WERI-Rb-1 (cell line): ENCODE data around the gene LRRC53.

Experiments used
- DNase-seq: peaks from one replicate; pipeline ENCODE4 v3.0.0-alpha.2; 2020
- H3K27ac ChIP-seq: fragments of 250-450 bp; sonication (Bioruptor Pico); 2 replicates; pipeline ENCODE4 v1.5.1; 2020; ENCODE audit warnings: mild to moderate bottlenecking, moderate library complexity
- H3K27me3 ChIP-seq: fragments of 250-450 bp; sonication (Bioruptor Pico); 2 replicates; pipeline ENCODE4 v1.5.1; 2021; ENCODE audit warnings: mild to moderate bottlenecking, low read depth, moderate library complexity; ENCODE audit not compliant: insufficient read depth, severe bottlenecking
- H3K36me3 ChIP-seq: fragments of 250-450 bp; sonication (Bioruptor Pico); 2 replicates; pipeline ENCODE4 v1.5.1; 2020; ENCODE audit warnings: mild to moderate bottlenecking, moderate library complexity
- H3K4me3 ChIP-seq: 2 replicates; pipeline ENCODE4 v1.5.1; 2011; ENCODE audit warnings: low read depth, mild to moderate bottlenecking, control low read depth, low read length
- H3K9me3 ChIP-seq: fragments of 250-450 bp; sonication (Bioruptor Pico); 2 replicates; pipeline ENCODE4 v1.5.1; 2021; ENCODE audit warnings: mild to moderate bottlenecking, moderate library complexity; ENCODE audit not compliant: severe bottlenecking
- TF ChIP-seq, protein P1 (sequence below): IDR thresholded peaks from 2 replicates; pipeline ENCODE4 v1.5.1; 2011; ENCODE audit warnings: low read depth, mild to moderate bottlenecking, control low read depth, inconsistent platforms, low read length

The LRRC53 gene

DNA sequence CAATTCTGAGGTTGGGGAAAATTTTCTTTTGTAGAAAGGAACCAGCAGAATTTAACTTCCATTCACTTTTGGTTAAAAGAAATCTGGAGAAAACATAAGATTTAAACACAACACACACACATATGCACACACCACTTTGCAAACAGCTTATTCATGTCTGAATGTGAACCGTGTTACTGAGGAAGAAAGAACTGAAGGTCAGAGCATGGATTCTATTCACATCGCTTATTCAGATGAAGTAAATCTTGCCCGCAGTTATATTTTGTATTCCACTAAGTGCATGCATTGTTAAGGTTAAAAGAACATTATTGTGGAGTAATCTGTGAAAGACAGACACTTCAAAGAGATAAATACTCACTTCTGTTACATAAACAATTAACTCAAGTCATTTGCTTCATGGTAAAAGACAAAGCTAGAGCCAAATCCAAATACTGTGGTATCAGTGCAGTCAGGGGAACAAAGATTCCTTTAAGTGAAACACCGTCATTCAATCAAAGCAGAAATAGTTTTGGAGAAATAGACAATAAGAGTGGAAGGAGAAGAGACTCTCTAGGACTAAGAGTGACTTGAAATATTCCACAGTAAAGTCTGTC is 82.0 kb downstream of the LRRC53 start:
- TF ChIP-seq, protein P1, sequence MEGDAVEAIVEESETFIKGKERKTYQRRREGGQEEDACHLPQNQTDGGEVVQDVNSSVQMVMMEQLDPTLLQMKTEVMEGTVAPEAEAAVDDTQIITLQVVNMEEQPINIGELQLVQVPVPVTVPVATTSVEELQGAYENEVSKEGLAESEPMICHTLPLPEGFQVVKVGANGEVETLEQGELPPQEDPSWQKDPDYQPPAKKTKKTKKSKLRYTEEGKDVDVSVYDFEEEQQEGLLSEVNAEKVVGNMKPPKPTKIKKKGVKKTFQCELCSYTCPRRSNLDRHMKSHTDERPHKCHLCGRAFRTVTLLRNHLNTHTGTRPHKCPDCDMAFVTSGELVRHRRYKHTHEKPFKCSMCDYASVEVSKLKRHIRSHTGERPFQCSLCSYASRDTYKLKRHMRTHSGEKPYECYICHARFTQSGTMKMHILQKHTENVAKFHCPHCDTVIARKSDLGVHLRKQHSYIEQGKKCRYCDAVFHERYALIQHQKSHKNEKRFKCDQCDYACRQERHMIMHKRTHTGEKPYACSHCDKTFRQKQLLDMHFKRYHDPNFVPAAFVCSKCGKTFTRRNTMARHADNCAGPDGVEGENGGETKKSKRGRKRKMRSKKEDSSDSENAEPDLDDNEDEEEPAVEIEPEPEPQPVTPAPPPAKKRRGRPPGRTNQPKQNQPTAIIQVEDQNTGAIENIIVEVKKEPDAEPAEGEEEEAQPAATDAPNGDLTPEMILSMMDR = no peak
- no peak for DNase-seq
- no peaks in the 10 kb centered on the region for H3K36me3 ChIP-seq
- H3K27me3 ChIP-seq = no peaks in the 10 kb centered on the region
- no peaks in the 10 kb centered on the region for H3K9me3 ChIP-seq
- H3K27ac ChIP-seq = no peak overlapping the region
- H3K4me3 ChIP-seq = no peak overlapping the region

DNA sequence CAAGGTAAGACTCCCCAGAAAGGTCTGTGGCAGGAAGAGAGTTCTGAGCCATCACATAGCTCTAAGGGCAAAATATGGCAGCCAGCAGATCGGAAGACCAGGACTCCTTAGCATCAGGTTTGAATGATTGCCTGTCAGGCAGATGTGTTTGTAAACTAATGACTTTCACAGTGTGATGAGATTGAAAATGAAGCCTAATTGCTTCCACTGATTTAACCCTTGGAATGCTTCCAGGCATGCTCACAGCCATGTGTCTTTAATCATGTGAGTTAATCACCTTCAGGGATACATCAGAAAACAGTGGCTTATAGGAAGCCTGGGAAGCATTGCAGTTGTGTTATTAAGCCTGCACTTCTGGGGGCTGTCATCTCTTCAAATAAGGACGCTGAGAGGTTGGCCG is 82.8 kb downstream of the LRRC53 start:
- H3K36me3 ChIP-seq = no peaks in the 10 kb centered on the region
- no peaks in the 10 kb centered on the region for H3K27me3 ChIP-seq
- peak; percentile 10 for DNase-seq
- H3K9me3 ChIP-seq = no peaks in the 10 kb centered on the region
- no peak overlapping the region for H3K27ac ChIP-seq
- TF ChIP-seq, protein P1 = no peak
- H3K4me3 ChIP-seq = no peak overlapping the region

DNA sequence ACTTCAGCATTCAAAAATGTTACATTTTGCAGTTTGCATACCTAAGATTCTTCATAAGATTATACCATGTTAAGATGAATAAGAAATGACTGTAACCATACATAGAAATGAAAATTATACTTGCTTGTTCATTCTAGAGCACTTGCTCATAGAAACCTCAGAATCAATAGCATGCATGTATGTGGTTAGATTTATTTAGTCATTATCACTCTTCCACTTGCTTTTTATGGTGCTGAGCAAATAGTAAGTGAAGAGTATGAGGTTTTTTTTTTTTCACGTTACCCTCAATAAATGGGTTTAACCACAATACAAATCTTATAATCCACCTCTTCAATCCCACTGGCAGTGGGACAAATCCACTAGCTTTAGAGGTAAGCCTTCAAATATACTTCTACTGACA is 84.7 kb downstream of the LRRC53 start:
- no peak overlapping the region for H3K4me3 ChIP-seq
- no peaks in the 10 kb centered on the region for H3K36me3 ChIP-seq
- H3K27ac ChIP-seq = no peak overlapping the region
- TF ChIP-seq, protein P1 = no peak
- no peaks in the 10 kb centered on the region for H3K27me3 ChIP-seq
- H3K9me3 ChIP-seq = no peaks in the 10 kb centered on the region
- no peak for DNase-seq

DNA sequence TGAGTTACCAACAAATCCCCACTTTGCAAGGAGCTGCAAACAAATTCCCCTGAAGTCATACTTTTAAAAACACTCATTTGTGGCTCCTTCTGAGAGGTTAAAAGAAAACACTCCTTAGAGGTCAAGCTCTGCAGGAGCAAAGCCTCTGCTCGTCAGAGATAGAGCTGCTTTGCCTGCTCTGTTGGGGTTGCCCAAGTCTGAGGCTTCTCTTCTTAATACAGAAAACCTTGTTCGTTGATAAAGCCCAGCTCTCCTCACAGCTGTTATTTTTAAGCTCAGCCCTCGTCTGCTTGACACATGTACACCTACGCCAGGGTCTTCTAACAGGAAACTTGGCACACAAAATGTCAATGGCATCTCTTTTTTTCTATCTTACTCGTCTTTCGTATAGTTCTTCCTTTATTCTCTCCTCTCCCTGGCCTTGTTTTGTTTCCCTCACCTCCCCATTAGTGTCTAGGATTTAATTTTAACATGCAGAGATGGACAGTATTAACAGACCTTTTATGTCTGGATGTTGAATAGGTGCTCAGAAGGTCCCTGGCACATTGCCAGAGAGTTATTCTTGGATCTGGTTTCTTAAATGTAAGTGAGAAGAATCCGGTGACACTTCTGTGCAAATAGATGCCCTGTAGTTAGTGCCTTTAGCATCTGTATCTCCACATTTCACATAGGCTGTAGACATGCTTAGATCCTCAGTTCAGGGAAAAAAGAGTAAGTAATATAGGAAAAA is 86.0 kb downstream of the LRRC53 start:
- Histone ChIP-seq H3K4me3 (no peak overlapping the region), H3K27ac (peak overlapping the region; percentile 59), H3K9me3 (no peaks in the 10 kb centered on the region), H3K27me3 (no peaks in the 10 kb centered on the region), H3K36me3 (no peaks in the 10 kb centered on the region)
- peak; percentile 50 for DNase-seq
- TF ChIP-seq, protein P1 = no peak

DNA sequence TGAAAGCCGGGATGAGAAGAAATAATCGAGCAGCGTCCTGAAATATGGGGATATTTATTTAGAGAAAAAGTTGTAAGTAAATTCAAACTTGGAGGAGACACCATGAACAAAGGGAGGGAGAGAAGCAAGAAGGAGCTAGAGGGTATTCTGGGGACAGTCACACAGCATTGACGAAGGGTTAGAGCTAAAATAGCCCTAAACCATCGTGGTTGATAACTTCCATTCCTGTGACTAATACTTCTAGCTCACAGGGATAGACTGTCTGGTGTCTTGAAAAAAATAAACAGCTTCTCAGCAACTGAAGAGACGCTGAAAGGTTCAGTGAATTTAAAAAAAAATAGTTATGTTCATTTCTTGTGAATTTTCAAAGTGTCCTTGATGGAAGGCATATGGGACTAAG is 86.7 kb downstream of the LRRC53 start:
- TF ChIP-seq, protein P1 = no peak
- no peaks in the 10 kb centered on the region for H3K9me3 ChIP-seq
- no peaks in the 10 kb centered on the region for H3K36me3 ChIP-seq
- no peak overlapping the region for H3K4me3 ChIP-seq
- no peak for DNase-seq
- H3K27ac ChIP-seq = peak overlapping the region; percentile 59
- no peaks in the 10 kb centered on the region for H3K27me3 ChIP-seq

DNA sequence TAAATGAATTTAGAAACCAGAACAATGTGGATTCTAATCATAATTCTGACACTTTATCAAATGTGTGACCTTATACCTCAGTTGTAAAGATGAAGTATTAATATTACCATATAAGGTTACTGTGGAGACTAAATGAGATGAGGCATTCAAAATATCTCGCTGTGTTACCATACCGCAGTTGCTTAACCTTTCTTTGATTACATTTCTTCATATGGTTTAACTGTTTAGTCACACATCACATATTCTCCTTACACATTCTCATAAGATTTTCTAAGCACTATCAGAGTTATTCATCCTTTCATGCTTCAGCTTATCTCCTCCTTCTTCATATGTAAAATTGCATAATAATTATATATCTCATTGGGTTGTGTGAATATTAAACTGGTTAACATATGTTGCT is 88.9 kb downstream of the LRRC53 start:
- H3K36me3 ChIP-seq = no peaks in the 10 kb centered on the region
- no peaks in the 10 kb centered on the region for H3K9me3 ChIP-seq
- no peak overlapping the region for H3K4me3 ChIP-seq
- H3K27me3 ChIP-seq = no peaks in the 10 kb centered on the region
- TF ChIP-seq, protein P1 = no peak
- no peak for DNase-seq
- H3K27ac ChIP-seq = no peak overlapping the region
